GM21786 (cell line): Measurements from ENCODE around the gene ARMC7.

Experiments used
- ATAC-seq: cut with Tn5 transposase; IDR thresholded peaks from one replicate; pipeline ENCODE4 v1.9.1; 2021; ENCODE audit not compliant: unreplicated experiment

Gene ARMC7

DNA sequence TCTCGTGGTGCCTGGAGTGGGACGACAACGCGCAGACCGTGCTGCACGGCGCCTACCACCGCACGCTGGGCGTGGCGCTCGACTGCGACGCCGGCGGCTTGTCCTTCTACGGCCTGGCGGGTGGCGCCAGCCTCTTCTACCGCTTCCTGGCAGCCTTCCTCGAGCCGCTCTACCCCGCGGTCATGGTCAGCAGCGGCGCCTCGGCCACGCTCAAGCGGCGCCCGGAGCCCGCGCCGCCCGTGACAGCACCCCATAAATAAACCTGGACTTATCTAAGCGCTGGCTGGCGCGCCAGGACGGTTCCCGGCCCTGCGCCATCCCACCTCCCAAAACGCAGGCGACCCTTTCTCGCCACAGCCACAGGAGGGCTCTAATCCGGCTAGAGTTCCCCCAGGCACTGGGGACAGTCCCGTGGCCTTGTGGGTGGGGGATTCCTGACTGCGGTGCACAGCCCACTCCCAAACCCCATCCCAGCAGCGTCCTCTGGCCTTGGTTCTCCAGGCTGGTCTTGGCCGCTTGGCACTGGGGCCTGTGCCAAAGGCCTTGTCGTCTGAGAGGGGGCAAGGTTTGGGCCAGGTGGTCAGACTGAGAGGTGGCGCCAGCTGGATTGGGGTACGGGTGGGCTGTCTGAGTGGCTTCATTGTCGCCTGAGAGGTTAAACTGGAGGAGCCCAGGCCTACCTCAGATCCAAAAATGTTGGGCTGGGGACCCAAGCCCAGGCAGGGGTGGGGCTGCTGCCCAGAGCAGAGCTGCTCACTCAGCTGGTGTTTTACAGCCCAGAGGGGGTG, 32.1 kb upstream of the ARMC7 start:
- peak; percentile 45 for ATAC-seq

DNA sequence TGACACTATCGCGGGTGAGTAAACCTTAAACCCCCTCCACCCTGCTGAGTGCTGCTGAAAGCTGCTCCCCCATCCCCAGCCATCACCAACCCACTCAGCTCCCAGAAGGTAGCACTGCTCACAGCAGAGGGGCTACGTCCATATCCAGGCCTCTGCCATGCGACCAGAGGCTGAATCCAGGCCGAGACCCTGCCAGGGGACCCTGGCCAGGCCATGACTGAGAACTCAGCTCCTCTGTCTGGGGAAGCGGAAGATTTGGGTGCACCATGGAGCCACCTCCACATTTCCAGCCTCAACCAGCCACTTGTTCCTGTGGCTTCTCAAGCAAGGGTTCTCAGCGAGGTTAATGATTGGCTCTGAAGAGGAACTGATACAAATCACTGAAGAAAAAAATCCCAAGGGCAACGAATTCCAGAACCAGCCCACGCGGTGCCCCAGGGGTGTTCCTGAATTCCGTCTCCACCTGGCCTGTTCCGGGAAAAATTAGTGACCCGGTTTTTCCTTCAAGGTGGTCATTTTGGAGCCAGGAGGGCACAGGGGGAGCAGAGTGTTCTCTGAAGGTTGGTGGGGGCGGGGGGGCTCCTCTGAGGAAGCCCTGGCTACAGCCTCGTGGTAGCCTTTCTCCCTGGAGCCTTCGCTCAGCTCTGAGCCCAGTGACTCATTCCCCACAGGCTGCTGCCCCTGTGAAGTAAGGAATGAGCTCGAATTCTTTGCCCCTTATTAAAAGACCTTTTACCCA, 31.3 kb upstream of the ARMC7 start:
- peak; percentile 33 for ATAC-seq

DNA sequence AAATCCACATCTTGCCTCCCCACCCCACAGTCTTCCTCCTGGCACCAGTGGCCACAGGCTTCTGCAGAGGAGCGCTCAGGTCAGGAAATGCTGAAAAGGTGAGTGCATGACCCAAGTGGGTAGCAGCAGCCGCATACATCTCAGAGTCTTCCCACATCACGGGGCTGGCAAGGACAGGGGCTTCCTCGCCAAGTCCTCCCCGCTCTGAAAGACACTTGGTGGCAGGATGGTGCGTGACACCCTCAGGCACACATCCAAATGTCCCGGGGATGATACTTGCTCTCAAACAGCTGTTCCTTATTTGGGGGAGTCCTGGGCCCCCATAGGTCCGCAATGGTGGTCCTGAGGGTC, 30.8 kb upstream of the ARMC7 start:
- no peak for ATAC-seq

DNA sequence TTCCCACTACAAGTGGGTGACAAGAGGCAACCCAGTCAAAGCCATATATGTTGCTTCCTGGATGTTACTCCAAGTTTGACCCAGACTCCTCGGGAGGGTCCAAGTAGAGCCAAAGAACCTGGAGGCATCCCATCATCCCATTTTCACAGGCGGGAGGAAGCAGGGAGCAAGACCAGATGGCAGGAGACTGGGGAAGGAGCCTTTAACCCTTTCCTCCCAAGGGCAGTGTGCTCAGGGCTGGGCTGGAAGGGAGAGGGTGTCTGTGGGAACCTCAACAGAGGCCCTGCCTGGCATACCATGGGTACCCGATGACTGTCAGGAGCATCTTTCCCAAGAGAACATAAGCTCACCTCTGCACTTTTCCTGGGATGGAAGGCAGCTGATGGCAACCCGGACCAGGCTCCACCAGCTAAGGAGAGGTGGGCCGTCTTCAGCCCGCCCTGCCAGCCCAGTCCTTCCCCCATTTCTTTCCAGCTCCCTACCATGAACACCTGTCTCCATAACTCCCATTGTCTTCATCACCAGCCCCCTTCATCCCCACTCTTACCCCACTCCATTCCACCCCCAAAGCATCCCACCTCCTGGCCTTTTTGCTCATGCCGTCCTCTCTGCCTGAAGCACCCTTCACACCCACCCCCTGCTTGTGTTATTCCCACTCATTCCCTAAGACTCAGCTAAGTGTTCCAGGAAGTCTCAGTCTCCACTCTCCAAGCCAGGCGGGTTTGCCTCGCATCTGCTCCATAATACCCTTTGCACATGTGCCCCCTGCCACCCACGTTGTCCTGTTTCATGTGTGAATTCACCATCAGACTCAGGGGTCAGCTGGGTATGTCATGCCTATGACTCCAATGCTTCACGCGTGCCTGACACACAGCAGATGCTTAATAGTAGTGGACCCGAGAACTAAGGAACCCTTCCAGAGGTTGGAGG, 27.9 kb upstream of the ARMC7 start:
- no peak for ATAC-seq

DNA sequence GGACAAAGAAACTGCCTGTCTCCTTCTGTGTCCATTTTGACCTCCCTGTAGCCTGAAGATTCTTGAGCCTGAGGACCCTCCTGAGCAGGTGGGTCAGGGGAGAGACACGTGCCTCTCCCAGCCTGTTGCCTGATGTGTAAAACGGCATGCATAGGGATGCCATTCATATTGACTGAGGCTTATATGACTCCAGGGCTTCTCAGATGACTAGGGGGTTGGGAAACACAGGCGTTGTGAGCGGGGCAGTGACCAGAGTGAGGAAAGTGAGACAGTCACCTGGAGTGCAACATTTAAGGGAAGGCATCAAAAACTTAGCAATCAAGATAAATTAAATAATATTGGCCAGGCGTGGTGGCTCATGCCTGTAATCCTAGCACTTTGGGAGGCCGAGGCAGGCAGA, 27.1 kb upstream of the ARMC7 start:
- no peak for ATAC-seq

DNA sequence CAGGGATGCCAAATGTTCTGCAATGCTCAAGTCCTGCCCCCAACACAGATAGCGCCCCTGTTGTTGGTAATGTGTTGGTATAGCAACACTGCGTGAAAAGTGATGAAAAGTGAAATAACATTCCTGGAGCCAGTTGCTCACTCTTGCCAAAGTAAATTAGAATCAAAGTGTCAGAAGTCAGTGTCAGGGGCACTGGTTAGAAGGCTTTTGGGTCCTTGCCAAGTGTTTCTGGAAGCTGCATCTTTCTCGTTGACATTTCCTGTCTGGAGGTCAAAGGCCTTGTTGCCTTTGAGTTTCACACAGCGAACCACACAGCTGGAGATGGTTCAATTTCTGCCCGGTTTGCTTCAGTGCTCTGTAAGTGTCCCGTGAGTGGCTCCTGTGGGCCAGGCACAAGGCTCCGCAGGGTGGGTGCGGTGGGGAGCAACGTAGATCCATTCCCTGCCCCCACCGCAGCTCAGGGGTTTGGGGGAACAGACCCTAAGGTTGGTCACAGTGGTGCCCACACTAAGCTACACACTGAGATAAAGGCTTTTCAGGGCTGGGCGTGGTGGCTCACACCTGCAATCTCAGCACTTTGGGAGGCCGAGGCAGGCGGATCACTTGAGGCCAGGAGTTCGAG, 25.6 kb upstream of the ARMC7 start:
- ATAC-seq: no peak

DNA sequence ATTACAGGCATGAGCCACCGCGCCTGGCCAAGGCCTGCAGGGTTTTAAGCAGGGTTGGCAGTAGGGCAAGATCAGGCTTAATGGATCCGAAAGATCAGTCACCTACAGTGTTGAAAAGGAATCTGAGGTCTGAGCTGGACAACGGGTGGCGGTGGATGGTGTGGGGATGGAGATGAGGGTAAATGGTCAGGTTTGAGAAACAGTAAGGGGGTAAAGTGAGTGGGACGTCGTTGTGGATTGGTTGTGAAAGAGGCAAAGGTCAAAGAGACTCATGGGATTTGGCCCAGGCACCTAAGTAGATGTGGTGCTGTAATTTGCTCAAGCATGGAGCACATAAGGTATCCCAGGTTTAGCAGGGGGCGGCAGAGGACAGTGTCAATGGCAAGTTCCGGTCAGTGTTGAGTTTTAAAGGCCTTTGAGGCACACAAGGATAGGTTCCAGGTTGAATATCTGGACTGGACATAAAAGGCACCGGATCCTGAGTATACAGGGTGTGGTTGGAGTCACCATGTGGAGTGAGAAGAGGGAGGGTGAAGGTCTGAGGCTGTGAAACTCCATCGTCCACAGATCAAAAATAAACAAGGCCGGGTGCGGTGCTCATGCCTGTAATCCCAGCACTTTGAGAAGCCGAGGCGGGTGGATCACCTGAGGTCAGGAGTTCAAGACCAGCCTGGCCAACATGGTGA, 23.1 kb upstream of the ARMC7 start:
- no peak for ATAC-seq

DNA sequence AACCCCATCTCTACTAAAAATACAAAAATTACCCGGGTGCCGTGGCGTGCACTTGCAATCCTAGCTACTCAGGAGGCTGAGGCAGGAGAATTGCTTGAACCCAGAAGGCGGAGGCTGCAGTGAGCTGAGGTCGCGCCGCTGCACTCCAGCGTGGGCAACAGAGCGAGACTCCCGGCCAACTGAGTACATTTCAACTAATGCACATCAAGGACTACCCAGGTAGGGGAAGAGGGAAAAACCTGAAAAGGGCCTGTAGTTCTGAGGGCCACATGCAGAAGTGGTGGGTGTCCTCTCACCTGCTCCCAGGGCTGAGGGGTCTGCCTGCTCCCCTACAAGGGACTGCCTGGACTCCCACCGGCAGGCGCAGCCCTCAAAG, 22.6 kb upstream of the ARMC7 start:
- no peak for ATAC-seq

DNA sequence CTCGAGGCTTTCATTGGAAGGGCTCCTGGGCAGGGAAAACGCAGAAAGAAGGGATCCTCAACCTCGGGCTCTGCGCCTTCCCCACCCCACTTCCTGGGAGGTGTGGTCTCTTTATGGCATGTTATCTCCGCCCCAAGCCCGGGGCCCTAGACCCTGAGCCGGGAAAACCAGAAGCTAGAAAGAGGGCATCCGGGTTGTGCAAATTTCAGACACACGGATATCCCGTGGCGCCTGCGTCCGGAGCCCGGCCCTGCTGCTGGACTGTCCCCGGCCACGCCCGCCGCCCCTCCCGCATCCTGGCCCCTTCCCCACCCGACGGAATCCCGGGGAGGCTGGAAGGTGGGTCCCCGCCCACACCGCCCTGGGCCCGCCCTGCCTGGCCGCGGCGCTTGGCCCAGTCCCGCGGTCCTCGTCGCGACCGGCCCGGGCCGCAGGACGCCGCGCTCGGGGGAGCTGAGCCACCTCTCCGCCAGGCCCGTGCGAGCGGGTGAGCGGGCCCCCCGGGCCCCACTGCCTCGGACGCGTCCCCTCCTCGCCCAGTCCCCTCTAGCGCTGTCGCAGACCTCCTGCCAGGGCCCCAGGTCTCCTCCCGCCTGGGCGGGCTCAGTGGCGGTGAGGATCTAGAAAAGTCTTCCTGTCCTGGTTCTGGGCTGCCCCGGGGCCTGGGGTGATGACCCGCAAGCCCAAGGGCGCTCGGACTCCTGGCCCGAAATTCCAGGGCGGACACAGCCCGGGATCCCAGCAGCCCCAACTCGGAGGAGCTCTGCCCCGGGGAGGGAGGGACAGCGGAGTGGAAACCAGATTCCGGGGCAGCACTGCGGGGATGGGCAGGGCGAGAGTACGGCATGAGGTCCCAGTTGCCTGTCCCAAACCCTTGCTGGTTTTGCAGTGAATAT, 22.0 kb upstream of the ARMC7 start, which contains the start of gene SLC16A5:
TSS of gene SLC16A5 (plus strand) at position 397 of the 896 bp plus-strand sequence. CDS start 5,683 bp downstream, outside the sequence.
- peak; percentile 58 for ATAC-seq

DNA sequence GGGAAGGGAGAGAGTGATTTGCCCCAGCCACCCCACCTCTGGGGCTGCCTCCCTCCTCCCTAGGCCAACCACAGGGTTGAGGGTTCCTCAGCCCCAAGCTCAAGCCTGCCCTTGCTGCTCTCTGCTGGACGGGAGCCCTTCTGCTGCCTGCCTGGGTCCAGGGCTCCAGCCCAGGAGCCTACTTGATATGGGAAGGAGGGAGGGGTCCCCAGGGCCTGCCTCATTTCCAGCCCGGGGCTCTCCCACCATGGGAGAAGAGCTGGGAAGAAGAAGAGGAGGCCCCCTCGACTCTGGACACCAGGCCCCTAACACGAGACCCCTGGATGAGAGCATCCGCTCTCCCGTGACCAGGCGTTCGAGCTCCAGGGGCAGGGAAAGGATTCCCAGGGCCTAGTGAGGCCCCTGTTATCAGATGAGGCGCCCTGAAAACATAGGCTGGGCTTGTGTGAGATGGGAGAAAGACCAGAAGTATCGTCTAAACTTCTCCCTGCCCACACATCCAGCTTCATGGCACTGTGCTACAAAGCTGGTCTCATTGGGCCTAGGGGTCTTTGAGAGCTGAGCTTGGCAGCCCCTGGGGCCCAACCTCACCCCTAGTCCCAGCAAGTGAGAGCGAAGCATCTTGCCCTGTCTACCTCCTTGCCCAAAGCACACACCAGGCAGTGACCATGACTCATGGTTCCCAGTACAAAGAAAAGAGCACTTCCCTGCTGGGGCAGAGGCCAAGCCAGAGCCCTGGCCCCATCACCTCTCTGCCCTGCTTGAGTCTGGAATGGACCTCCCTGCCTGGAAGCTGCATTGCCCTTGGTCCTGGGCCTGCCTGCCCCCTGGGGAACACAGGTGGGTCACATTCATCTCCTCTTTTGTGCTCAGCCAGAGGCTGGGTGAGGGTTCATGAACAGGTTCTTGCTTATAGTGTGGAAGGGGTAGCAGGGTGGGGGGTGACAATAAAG, 21.0 kb upstream of the ARMC7 start:
- ATAC-seq: no peak

DNA sequence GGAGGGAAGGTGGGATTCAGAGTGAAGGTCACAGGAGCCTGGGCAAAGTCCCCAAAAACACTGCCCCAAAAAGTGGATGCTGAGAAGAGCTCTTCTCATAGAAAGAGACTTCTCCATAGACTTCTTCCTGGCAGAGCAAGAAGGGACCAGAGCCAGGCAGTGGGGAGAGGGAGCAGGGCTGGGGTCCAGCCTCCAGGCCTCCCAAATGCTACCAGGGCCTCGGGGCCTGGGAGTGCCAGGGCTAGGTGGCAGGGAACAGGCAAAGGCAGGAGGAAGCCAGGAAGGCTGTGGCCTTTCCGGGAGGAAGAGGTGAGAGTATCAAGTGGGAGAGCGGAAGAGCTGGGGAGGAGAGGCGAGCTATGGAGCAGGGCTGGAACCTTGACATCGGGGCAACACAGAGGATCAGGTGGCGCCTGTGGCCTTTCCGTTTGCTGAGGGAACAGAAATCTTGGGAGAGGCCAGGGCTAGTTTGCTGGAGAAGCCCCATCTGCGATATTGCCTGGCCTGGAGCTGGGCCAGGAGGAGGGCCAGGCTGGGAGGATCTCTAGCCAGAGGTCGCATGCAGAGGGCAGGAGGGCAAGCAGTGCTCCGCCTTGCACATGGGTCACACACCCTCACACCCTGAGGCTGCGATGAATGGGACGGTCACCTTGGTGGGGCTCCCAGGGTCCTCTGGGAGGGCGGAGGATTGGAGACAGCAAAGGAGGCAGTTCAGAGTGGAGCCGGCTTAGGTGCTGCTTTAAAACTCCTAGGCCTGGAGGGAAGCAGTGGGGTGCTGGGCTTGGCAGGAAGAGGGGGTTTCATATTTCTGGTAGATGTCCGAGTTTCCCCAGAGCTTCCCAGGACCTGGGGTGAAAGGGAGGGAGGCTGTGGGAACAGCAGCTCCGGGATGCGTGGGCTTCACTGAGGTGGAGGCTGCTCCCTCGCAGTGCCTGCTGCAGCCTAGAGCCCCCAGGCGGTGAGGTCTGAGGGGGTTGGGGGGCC, 18.6 kb upstream of the ARMC7 start:
- no peak for ATAC-seq

DNA sequence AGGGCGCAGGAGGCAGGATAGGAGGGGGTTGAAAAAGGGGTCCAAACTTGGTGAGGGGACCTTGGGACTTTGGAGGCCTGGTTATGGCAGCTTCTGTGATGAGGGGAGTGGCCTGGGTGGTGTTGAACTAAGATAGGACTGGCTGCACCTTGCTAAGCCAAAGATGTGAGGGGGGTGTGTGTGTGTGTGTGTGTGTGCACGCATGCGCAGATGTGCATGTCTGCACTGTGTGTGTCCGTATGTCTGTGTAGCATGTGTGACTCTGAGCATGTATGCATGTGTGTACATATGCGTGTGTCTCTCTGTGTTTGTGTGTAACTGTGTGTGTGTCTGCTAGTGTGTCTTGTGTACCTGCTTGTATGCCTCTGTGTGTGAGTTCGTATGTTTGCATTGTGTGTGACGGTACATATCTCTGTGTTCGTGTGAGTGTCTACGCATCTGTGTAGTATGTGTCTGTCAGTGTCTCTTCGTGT, 17.9 kb upstream of the ARMC7 start:
- no peak for ATAC-seq

DNA sequence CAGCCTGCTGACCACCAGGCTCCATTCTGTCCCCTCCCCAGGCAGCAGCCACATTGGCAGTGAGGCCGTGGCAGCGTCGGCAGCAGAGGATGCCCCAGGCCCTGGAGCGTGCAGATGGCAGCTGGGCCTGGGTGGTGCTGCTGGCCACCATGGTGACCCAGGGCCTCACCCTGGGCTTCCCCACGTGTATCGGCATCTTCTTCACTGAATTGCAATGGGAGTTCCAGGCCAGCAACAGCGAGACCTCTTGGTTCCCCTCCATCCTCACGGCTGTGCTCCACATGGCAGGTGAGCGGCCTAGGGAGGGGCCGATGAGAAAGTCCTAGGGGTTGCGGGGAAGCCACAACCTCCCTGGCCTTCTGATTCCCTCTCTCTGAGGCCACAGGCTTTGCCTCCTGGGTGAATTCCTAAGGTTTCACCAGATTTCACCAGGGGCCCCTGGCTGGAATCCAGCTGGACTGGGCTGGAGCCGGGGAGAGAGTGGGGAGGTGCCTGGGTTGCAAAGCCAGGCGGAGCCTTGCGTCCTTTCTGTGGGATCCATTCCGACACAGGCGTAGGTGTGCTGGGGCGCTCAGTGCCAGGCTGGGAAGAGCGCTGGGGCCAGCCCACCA, 16.1 kb upstream of the ARMC7 start:
- no peak for ATAC-seq

DNA sequence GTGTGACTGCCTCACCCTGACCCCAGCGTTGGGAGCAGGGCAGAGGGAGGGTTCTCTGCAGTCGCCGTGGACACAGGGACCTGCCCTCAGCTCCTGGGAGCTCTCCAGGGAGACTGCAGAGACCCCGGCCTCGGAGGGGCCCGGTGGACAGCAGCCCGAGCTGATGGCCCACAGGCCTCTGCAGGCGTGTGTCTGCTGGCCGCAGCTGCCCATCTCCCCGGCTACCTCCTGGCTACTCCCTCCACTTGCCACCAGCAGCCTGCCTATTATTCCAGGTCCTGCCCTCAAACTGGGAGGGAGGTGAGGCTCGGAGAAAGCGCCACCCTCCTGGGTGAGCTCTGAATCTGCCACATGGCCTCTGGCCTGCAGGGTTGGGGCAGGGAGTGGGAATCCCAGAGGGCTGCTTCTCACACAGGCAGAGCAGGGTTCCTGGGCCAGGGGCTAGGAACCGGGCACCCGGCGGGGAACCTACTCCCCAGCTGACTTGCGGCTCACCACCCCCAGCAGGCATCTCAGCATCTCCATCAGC, 14.8 kb upstream of the ARMC7 start:
- no peak for ATAC-seq

DNA sequence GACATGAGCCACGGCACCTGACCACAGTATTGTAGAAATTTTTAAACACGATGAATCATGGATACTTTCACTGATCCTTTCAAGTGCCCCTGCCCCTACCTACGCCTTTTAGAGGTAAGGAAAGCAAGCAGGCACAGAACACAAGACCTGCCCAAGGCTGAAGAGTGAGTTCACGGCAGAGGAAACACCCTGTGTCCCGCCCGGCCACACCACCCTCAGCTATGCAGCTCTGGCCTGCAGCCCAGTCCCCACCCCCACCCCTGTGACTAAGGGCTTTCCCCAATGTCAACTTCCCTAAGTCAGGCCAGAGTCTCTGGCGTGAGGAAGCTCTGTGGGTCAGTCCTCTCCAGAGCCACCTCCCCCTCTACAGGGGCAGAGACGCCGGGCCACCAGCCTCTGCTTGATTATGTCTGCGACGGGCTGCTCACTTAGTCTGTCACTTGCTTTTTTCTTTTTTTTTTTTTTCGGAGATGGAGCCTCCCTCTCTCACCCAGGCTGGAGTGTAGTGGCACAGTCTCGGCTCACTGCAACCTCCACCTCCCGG, 13.6 kb upstream of the ARMC7 start:
- ATAC-seq: no peak

DNA sequence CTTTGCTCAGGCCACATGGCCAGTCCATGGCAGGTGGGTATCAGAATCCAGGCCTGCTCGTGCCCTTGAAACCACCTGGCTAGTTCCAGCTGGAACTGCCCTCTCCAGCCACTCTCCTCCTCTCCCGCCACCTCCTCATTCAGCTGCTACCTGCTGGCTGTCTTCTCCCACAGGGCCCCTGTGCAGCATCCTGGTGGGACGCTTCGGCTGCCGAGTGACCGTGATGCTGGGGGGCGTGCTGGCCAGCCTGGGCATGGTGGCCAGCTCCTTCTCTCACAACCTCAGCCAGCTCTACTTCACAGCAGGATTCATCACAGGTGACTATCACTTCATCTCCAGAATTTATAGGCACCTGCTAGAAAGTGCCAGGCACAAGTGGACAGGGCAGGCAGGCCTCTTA, 11.9 kb upstream of the ARMC7 start:
- no peak for ATAC-seq
